Muscle layer of duodenum (tissue), 2 donors: ENCODE data around the gene PSMD13.
"Not testable (repeated sequence)": the region's sequence is repeated elsewhere in the genome, so short reads cannot be mapped to it uniquely, and the experiment has no call there.

Source experiments
- H3K27ac ChIP-seq: one replicate; pipeline ENCODE4 v1.7.0; 2013; ENCODE audit warnings: mild to moderate bottlenecking, low read length
- H3K27me3 ChIP-seq: one replicate; pipeline ENCODE4 v1.7.0; 2013; ENCODE audit warnings: low read depth, mild to moderate bottlenecking, control low read depth, low read length
- H3K36me3 ChIP-seq, 2 donors: one replicate each; pipeline ENCODE4 v1.7.0; 2013; ENCODE audit warnings: low read length in 2 of 2, control low read depth in 1 of 2, mild to moderate bottlenecking in 1 of 2; ENCODE audit not compliant: insufficient read depth in 2 of 2, control insufficient read depth in 1 of 2
- H3K4me1 ChIP-seq, 2 donors: one replicate each; pipeline ENCODE4 v1.7.0; 2013; ENCODE audit warnings: low read length in 2 of 2, mild to moderate bottlenecking in 2 of 2, control low read depth in 1 of 2, moderate library complexity in 1 of 2; ENCODE audit not compliant: insufficient read depth in 2 of 2, control insufficient read depth in 1 of 2
- H3K4me3 ChIP-seq, 2 donors: one replicate each; pipeline ENCODE4 v1.7.0; 2013; ENCODE audit warnings: low read length in 2 of 2, low read depth in 1 of 2, mild to moderate bottlenecking in 1 of 2
- H3K9me3 ChIP-seq, 2 donors: one replicate each; pipeline ENCODE4 v1.7.0; 2013; ENCODE audit warnings: low read length in 2 of 2, control low read depth in 1 of 2, mild to moderate bottlenecking in 1 of 2; ENCODE audit not compliant: control insufficient read depth in 1 of 2
- donor health status: healthy.

Gene PSMD13

GRCh38 chr11:281486-282161 lies 44.8 kb downstream of the PSMD13 start:
- H3K4me3 ChIP-seq, result peak overlapping the region; percentile 31 to 51
- peaks cover 43% of the 10 kb centered on the region for H3K27me3 ChIP-seq

GRCh38 chr11:282171-282570 lies 45.4 kb downstream of the PSMD13 start:
- Histone ChIP-seq H3K36me3 (no peaks in the 10 kb centered on the region), H3K4me3 (peak overlapping the region in 1 of 2 donors; percentile 31), H3K9me3 (no peaks in the 10 kb centered on the region), H3K27me3 (peaks cover 43% of the 10 kb centered on the region), H3K4me1 (peaks cover 0 to 30% of the 10 kb centered on the region in 2 donors), H3K27ac (no peak overlapping the region)

More at GRCh38 chr11:281486-282161, 44.8 kb downstream of the PSMD13 start:
- Histone ChIP-seq H3K4me1 (peaks cover 0 to 30% of the 10 kb centered on the region in 2 donors), H3K27ac (no peak overlapping the region), H3K9me3 (no peaks in the 10 kb centered on the region), H3K36me3 (no peaks in the 10 kb centered on the region)

- Histone ChIP-seq H3K36me3 (no peaks in the 10 kb centered on the region), H3K4me3 (peak overlapping the region in 1 of 2 donors; percentile 31), H3K27me3 (peaks cover 43% of the 10 kb centered on the region), H3K9me3 (no peaks in the 10 kb centered on the region), H3K27ac (no peak overlapping the region), H3K4me1 (peaks cover 0 to 32% of the 10 kb centered on the region in 2 donors)
Measured at GRCh38 chr11:282630-283360, 46.0 kb downstream of the PSMD13 start.

GRCh38 chr11:283405-284104 lies 46.8 kb downstream of the PSMD13 start:
- Histone ChIP-seq H3K4me3 (no peak overlapping the region), H3K27me3 (peaks cover 37% of the 10 kb centered on the region), H3K27ac (no peak overlapping the region), H3K36me3 (no peaks in the 10 kb centered on the region), H3K9me3 (no peaks in the 10 kb centered on the region), H3K4me1 (peaks cover 0 to 38% of the 10 kb centered on the region in 2 donors)

- Histone ChIP-seq H3K27ac (no peak overlapping the region), H3K27me3 (peaks cover 34% of the 10 kb centered on the region), H3K4me1 (peaks cover 0 to 31% of the 10 kb centered on the region in 2 donors), H3K9me3 (no peaks in the 10 kb centered on the region), H3K4me3 (no peak overlapping the region), H3K36me3 (no peaks in the 10 kb centered on the region)
Measured at GRCh38 chr11:284105-285020, 47.6 kb downstream of the PSMD13 start.

GRCh38 chr11:285021-285893 lies 48.5 kb downstream of the PSMD13 start:
- Histone ChIP-seq H3K36me3 (no peaks in the 10 kb centered on the region), H3K4me1 (peaks cover 0 to 27% of the 10 kb centered on the region in 2 donors), H3K4me3 (no peak overlapping the region), H3K9me3 (no peaks in the 10 kb centered on the region), H3K27me3 (peaks cover 28% of the 10 kb centered on the region), H3K27ac (no peak overlapping the region)

GRCh38 chr11:285894-286220 lies 49.1 kb downstream of the PSMD13 start:
- Histone ChIP-seq H3K4me1 (peaks cover 0 to 21% of the 10 kb centered on the region in 2 donors), H3K36me3 (no peaks in the 10 kb centered on the region), H3K9me3 (no peaks in the 10 kb centered on the region), H3K4me3 (no peak overlapping the region), H3K27ac (no peak overlapping the region), H3K27me3 (peaks cover 22% of the 10 kb centered on the region)

- H3K27me3 ChIP-seq, H3K9me3 ChIP-seq, H3K36me3 ChIP-seq: not testable (repeated sequence)
- peaks cover 0 to 13% of the 10 kb centered on the region in 2 donors for H3K4me1 ChIP-seq
- peak overlapping the region; percentile 72 for H3K27ac ChIP-seq
- H3K4me3 ChIP-seq, result peak overlapping the region in 1 of 2 donors; percentile 73
Measured at GRCh38 chr11:286977-287820, 50.4 kb downstream of the PSMD13 start.

GRCh38 chr11:287821-288477 lies 51.2 kb downstream of the PSMD13 start:
- peak overlapping the region; percentile 52 to 73 for H3K4me3 ChIP-seq
- peaks cover 0 to 13% of the 10 kb centered on the region in 2 donors for H3K4me1 ChIP-seq
- H3K9me3 ChIP-seq, result no peaks in the 10 kb centered on the region
- peak overlapping the region; percentile 72 for H3K27ac ChIP-seq
- H3K27me3 ChIP-seq, result peaks cover 1% of the 10 kb centered on the region
- no peaks in the 10 kb centered on the region for H3K36me3 ChIP-seq
